ENCODE data around the gene APBA2.
A peak's percentile ranks its signal among the peaks of the same experiment; 100 is the strongest.
"Not testable (repeated sequence)": the region's sequence is repeated elsewhere in the genome, so short reads cannot be mapped to it uniquely, and the experiment has no call there.

The APBA2 gene

DNA sequence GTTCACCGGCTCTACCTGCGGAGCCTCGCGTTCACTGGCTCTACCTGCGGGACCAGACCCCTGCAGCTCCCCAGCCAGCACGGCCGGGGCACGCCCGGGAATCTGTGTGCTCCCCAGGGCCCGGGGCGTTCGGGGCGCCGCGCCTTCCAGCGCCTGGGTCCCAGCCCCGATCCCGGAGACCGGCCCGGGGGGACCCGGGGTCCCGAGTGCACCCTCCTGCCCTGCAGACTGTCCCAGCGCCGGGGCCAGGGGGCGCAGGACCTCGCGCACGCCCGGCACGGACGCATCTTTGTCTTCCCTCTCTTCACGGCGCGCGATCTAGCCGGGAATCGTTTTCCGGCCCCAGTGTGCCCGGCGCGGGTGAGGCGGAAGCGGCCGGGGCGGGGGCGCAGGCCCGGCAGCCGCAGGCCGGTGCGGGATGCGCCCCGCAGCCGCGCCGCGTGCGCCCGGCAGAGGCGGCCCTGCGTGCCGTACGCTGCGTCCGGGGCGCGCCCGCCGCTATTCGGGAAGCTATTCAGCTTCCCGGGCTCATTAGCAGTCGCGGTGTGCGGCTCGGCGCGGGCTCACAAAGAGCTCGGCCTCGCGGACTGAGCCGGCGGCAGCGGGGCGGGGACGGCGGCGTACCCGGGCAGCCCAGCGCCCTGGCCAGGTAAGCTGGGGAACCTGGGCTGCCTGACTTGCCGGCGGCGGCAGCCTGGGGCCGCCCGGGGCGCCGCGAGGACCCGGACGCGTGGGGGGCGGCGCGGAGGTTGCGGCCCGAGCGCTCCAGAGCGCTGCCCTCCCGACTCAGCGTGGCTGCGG is at the start of gene APBA2:
Gene APBA2, plus strand, starts transcription at position 345 of the 801 bp plus-strand sequence. CDS start 167,911 bp downstream, outside the sequence.
- peak; percentile 79 for DNase-seq (ENCODE audit: low spot score)

DNA sequence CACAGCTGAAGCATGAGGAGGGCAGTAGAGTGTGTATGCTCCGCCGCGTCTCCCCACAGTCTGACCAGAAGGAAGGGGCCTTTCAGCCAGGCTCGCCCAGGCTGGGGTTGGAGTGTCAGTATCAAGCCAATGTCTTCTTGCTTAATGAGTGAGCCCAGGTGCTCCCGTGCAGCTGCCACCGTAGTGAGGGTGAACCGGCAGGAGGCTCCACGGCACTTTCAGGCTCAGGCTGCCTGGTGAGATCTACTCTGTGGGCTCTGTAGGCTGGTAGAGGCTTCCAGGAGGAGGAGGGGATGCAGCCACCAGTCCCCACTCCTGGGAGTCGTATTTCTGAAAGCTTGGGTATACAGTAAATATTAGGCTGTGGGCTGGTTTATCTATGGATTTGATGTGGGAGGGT is 45.5 kb upstream of the APBA2 start:
- DNase-seq (ENCODE audit: low spot score): not testable (repeated sequence)

DNA sequence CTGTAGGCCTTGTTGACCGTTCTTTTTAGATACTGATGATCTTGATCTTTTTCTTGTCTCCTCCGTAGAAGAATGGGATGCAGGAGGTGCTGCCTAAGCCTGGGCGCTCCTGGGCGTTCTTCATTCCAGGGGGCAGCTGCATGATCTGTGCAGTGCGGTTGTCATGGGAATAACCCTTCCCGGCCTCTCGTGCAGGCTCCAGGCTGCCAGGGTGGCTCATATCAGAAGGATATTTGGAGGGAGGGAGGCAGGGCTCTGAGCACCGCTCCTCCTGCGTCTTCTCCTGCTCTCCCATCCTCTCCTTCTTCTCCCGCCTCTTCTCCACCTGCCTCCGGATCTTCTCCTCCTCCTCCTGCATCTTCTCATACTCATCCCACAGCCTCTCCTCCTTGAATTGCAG is 43.6 kb upstream of the APBA2 start:
- DNase-seq (ENCODE audit: low spot score): not testable (repeated sequence)

DNA sequence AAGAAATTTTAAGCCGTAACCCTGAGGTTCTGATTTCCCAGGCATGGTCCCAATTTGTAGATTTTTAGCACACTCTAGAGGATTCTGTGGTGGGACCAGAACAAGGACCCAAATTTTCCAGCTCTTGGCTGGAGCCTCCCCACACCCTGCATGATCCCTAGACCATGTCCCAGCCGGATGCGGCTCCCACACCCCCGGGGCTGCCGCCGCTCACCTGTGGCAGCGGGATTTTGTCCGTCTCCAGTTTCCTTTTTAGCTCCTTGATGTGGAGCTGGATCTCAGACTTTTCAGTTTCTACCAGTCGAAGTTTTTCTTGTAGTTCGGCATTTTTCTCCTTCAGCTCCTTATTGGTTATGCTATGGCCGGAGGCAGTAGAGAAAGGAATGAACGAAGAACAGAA is 42.3 kb upstream of the APBA2 start:
- not testable (repeated sequence) for DNase-seq (ENCODE audit: low spot score)

DNA sequence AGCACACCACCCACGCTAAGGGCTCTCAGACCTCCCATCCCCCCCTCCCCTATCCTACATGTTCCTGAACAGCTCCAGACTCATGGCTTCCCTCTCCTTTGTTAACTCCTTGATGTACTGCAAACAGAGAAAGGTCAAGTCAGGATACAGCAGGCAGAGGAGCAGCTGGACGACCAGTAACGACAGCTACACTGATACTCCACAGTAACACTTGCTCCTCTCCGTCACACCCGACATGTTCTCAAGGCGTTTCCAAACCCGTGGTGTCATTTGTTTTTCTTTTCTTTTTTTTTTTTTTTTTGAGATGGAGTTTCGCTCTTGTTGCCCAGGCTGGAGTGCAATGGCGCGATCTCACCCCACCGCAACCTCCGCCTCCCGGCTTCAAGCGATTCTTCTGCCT is 41.6 kb upstream of the APBA2 start:
- DNase-seq (ENCODE audit: low spot score): not testable (repeated sequence)

DNA sequence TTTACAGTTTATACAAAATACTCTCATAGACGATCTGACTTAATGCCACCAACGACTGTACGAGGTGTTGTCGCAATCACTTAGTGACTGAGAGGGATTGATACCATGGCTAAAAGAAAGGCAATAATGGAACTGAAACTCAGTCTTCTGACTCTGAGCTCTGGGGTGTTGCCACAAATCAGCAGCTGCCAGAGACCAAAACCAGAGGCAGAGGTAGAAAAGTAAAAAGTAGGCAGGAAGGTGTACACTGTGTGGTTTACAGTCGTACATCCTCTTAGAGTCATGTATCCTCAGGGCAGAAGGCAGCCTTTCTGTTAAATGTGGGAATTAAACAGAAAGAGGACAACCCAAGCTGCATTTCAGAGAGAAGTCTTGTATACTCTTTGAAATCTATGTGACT is 38.5 kb upstream of the APBA2 start:
- not testable (repeated sequence) for DNase-seq (ENCODE audit: low spot score)

DNA sequence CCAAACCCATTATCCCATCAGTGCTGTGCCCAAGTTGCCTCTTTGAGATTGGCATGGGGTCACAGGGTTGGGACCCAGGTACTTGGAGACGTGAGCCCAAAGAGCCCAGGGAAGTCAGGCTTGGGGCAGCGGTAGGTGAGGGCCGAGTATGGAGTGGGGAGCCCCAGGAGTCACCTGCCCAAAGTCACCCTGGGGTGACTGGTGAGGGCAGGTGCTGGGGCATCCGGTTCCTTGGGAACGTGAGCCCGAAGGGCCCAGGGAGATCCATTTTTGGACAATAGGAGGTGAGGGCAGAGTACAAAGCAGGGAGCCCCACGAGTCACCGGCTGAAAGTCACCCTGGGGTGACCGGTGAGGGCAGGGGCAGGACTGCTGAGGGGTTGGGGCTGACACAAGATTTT is 37.8 kb upstream of the APBA2 start:
- not testable (repeated sequence) for DNase-seq (ENCODE audit: low spot score)

DNA sequence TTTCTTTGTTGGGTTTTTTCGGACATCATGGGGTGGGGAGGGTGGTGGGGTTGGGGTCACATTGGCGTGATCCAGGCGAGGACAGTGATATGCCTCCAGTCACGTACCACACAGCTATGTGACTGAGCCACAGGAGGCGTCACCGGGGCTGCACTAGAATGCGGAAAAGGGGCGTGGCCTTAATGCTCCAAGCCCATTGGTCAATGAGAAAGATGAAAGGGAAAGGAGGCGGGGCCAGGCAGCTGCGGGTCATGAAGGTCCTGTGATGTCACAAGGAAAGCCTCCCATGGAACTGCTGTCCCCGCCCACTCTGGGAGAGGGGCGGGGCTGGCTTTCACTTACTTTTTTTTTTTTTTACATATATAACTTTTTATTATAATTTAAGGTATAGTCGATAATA is 37.3 kb upstream of the APBA2 start, which contains the start of gene GOLGA6L7:
Gene GOLGA6L7, minus strand, starts transcription at position 124 of the 400 bp plus-strand sequence. Its CDS starts 95 bp downstream, at position 29.
- DNase-seq (ENCODE audit: low spot score): not testable (repeated sequence)

DNA sequence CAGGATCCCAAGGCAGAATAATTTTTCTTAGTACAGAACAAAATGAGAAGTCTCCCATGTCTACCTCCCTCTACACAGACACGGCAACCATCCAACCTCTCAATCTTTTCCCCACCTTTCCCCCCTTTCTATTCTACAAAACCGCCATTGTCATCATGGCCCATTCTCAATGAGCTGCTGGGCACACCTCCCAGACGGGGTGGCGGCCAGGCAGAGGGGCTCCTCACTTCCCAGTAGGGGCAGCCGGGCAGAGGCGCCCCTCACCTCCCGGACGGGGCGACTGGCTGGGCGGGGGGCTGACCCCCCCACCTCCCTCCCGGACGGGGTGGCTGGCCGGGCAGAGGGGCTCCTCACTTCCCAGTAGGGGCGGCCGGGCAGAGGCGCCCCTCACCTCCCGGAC is 36.5 kb upstream of the APBA2 start:
- not testable (repeated sequence) for DNase-seq (ENCODE audit: low spot score)

DNA sequence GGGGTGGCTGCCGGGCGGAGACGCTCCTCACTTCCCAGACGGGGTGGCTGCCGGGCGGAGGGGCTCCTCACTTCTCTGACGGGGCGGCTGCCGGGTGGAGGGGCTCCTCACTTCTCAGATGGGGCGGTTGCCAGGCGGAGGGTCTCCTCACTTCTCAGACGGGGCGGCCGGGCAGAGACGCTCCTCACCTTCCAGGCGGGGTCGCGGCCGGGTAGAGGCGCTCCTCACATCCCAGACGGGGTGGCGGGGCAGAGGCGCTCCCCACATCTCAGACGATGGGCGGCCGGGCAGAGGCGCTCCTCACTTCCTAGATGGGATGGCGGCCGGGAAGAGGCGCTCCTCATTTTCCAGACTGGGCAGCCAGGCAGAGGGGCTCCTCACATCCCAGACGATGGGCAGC is 36.0 kb upstream of the APBA2 start:
- not testable (repeated sequence) for DNase-seq (ENCODE audit: low spot score)

DNA sequence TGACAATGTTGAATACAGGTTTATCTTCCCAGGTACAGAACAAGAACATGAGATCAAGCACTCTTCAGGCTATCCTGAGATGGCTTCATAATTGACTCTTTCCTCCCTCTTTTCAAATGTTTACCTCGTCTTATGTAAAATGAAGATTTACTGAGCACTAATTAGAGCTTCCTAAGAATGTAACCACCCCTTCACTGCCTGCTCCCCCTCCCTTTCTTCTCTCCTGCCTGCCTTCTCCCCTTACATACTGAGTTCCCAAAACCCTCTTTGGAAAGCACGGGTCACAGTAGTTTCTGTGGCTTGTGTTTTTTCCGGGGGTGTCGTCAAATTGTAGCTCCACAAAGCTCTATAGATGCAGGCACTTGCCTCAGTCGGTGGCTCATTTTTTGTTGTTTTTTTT is 32.1 kb upstream of the APBA2 start:
- DNase-seq (ENCODE audit: low spot score): not testable (repeated sequence)

DNA sequence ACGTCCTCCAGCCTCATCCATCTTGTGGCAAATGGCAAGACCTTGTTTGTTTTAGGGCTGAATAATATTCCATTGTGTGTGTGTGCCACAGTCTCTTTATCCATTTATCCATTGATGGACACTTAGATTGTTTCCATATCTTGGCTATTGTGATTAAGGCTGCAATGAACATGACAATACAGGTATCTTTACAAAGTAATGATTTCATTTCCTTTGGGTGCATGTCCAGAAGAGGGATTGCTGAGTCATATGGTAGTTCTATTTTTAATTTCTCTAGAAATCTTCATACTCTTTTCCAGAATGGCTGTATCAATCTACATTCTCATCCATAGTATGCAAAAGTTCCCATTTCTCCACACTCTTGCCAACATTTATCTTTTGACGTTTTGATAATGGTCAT is 31.2 kb upstream of the APBA2 start:
- DNase-seq (ENCODE audit: low spot score): not testable (repeated sequence)

DNA sequence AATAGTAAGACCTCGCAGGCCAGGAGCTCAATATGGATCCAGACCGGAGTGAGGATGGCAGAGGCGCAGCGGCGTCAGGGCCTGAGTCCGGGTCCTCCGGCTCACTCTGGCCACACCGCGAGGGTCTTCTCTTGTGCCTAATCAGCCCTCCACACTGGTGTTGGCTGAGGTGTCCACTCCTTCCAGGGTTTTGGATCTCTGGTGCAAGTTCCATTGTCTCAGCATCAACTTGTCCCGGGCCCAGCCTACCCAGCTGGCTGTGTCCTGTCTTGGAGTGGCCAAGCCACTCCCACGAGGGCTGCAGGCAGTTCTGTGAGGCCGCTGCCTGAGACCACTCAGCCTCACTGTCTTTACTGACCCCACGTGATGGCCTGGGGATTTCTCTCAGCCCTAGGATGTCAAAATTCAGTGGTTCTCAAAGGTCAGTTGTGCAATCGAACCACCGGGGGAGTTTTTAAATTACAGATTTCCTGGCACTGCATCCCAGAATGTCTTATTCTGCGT is 24.7 kb upstream of the APBA2 start:
- DNase-seq (ENCODE audit: low spot score): no peak

DNA sequence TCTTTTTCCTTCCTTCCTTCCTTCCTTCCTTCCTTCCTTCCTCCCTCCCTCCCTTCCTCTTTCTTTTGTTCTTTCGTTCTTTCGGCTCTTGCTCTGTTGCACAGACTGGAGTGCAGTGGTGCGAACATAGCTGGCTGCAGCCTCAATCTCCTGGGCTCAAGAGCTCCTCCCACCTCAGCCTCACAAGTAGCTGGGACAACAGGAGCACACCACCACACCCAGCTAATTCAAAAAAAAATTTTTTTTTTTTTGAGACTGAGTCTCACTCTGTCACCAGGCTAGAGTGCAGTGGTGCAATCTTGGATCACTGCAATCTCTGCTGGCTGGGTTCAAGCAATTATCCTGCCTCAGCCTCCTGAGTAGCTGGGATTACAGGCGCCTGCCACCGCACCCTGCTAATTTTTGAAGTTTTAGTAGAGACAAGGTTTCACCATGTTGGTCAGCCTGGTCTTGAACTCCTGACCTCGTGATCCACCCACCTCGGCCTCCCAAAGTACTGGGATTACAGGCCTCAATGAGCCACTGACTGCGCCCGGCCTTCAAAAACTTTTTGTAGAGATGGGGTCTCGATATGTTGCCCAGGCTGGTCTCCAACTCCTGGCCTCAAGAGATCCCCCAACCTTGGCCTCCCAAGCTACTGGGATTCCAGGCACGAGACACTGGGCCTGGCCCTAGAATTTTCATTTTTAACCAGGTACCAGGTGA is 24.0 kb upstream of the APBA2 start:
- not testable (repeated sequence) for DNase-seq (ENCODE audit: low spot score)

DNA sequence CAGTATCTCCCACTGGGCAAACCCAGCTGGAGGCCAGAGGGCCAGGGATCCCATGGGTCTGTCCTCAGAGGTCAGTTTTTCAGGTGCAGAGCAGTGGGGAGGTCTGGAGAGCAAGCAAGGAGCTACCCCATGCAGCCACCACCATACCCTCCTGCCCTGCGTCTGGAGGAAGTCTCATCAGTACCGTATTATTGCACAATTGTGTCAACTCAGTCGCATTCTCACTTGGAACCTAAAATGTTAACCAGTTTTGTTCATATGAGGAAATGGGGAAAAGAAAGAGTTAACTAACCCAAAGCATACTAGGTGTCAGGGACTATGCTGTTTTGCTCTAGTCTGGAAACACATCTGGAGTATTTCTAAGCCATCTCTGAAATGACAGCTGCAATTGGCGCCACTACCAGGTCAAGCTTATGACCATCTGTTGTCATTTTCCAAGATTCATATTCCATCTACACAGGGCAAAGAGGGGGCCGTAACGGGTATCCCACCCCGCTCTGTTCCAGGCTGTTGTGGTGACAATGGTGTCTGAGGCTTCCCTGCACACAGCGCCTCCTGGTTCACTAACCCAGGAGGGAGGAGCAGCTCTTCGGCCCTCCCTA is 16.9 kb upstream of the APBA2 start:
- no peak for DNase-seq (ENCODE audit: low spot score)

DNA sequence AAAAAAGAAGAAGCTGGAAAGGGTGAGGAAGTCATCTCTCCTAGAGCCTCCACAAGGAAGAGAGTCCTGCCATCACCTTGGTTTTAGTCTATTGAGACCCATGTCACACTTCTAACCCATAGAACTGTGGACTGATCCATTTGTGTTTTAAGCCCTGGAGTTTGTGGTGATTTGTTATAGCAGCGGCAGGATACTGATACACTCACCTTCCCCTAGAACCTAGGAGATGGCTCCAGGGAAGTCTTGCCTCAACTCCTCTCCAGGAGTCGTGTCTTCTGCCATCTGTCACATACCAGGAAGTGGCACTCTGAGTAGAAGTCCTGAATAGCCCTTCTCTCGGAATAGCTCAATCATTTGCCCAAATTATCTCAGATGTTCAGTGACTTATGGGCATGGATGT is 14.6 kb upstream of the APBA2 start:
- DNase-seq (ENCODE audit: low spot score): no peak

DNA sequence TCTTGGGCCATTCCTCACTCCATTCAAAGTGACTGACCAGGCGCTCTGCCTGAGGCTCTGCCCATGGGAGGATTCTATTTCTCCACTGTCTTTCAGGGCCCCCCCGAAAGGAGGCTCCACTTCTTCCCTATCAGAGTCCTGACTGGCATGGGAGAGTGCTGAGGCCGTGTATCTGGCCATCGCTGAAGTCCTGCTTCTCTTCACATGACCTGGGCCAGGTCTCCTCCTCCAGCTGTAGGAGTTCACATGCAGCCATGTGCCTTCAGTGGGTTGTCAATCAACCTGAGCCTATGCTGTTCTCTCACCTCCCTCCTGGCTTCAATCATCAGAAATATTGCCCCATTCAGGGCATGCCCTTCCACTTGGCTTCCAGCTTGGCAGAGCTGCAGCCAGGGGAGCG is 12.8 kb upstream of the APBA2 start:
- DNase-seq (ENCODE audit: low spot score): no peak

DNA sequence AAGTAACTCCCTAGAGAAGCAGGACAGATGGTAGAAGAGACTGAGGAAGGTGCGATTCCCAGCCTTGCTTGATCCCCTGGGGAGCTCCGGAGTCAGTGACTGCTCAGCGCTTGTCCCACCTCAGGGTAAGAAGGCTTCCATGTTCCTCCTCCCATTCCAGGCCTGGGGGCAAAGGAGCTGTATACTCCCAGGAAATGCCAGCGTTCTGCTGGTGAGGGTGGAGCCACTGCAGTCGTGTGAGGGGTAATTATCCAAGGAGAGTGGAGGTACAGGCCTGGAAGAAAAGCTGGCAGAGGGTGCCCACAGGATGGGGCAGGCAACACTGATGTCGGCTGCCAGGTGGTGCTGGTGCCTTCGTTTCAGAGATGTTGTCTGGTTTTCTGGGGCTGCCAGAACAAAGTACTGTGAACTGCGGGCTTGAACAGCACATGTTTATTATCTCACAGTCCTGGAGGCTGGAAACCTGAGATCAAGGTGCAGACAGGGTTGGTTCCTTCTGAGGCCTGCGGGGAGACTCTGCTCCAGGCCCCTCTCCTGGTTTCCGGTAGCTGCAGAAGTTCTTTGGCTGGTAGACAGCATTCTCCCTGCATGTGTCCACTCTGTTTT is 12.1 kb upstream of the APBA2 start:
- DNase-seq (ENCODE audit: low spot score): no peak

DNA sequence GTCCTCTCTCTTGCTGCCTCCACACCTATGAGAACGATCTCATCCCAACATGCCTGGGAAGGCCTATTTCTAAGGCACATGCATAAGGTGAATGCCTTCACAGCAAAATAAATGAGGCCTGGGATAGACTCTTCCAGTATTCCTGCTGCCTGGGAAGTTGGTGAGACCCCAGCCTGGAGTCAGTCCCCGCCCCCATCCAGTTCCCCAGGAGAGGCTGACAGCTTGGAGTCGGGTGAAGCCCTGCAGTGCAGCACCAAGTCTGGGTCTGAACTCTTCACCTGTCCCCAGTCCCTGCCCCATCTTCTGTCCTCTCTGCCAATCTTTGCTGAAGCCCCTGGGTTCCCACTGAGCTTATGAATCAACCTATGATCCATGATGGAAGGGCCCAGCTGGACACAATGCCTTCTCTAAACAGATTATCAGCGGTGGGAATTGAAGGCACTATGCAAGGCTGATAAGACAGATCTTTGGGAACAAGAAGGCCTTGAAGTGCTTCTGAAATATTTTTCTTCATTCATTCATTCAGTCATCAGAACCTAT is 10.2 kb upstream of the APBA2 start:
- DNase-seq (ENCODE audit: low spot score): peak; percentile 64

DNA sequence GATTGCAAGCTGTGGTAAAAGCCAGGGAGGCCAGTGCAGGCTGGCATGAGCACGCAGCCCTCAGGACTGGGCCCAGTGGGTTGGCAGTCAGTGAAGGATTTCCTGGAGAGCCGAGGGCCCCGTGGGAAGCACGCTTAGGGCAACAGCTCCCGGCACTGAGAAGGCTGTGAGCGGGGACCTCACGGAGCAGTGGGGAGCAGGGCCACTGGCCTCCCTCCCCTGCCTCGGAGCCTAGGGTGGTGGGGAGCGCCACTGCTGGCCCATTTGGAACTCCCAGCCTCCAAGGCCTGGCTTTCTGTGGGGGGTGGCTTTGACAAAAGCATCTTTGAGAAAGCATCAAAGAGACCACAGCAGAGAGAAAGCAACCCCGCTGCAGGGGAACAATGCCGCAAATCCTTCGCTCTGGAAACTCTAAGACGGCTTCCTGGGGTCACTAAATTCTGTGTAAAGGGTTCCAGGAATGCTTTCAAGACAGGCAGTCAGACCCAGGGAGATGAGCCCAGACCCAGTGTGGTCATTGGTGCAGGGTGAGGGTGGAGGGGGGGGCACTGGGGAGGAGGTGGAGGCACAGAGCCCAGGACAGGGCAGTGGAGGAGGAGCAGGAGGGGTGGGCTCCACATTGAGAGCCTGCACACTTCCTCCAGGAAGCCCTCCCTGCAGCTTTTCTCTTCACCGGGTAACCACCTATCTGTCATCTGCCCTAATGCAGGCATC is 9.5 kb upstream of the APBA2 start:
- peak; percentile 86 for DNase-seq (ENCODE audit: low spot score)

DNA sequence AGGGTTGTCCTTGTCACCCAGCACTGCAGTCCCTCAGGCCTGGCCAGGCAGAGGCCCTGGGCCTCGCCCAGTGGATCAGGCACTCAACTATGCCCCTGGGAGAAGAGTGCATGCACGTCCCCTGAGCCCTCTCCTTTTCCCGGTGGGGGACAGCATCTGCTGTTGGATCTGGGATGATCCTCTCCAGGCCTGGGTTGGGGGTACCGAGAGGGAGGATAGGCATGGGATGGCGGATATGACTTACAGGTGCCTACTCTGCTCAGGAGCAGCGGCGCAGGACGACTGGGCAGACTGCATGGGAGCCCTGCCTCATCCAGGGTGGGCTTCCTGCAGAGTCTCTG is 9.0 kb upstream of the APBA2 start:
- DNase-seq (ENCODE audit: low spot score): no peak

Data from ecto neural progenitor cell (in vitro differentiated cells).